ENCODE results near the gene PDGFRB.

PDGFRB gene

GRCh38 chr5:150155258-150156026, at the start of gene PDGFRB:
TSS of gene PDGFRB (minus strand) at chr5:150155845. CDS start at chr5:150137047, 18,798 bp downstream.
- no peaks in the 10 kb centered on the region for H3K27me3 ChIP-seq
- peaks cover 17 to 28% (median 22%) of the 10 kb centered on the region in 3 donors for H3K36me3 ChIP-seq
- no peak for TF ChIP-seq CTCF (IDR thresholded peaks at IDR 0.05)
- peak; percentile 97 to 99 for DNase-seq
- no peaks in the 10 kb centered on the region for H3K9me3 ChIP-seq
- H3K4me1 ChIP-seq: peaks cover 0 to 81% (median 65%) of the 10 kb centered on the region in 4 donors
- peak within 1 kb of the TSS; percentile 89 to 98 for H3K27ac ChIP-seq
- intact Hi-C loops (cut with DNase I; ENCODE audit: low total_unique reads): no loop called here
- peak within 1 kb of the TSS; percentile 71 to 73 for H3K4me3 ChIP-seq

- intact Hi-C loops (cut with DNase I; ENCODE audit: low total_unique reads): no loop called here
- Histone ChIP-seq H3K27me3 (no peaks in the 10 kb centered on the region), H3K4me3 (no peak overlapping the region), H3K36me3 (no peaks in the 10 kb centered on the region), H3K4me1 (peaks cover 0 to 13% (median 8%) of the 10 kb centered on the region in 4 donors), H3K9me3 (no peaks in the 10 kb centered on the region), H3K27ac (no peak overlapping the region)
- DNase-seq: no peak
- no peak for TF ChIP-seq CTCF (IDR thresholded peaks at IDR 0.05)
These were observed 48.9 kb upstream of the PDGFRB start for GRCh38 chr5:150204590-150204960.

- Histone ChIP-seq H3K36me3 (no peaks in the 10 kb centered on the region), H3K4me3 (no peak overlapping the region), H3K27ac (no peak overlapping the region), H3K4me1 (peaks cover 0 to 8% (median 5%) of the 10 kb centered on the region in 4 donors), H3K27me3 (no peaks in the 10 kb centered on the region), H3K9me3 (no peaks in the 10 kb centered on the region)
- no peak for DNase-seq
- no peak for TF ChIP-seq CTCF (IDR thresholded peaks at IDR 0.05)
- intact Hi-C loops (cut with DNase I; ENCODE audit: low total_unique reads): no loop called here
These were observed 48.4 kb upstream of the PDGFRB start for GRCh38 chr5:150203832-150204589.

DNA sequence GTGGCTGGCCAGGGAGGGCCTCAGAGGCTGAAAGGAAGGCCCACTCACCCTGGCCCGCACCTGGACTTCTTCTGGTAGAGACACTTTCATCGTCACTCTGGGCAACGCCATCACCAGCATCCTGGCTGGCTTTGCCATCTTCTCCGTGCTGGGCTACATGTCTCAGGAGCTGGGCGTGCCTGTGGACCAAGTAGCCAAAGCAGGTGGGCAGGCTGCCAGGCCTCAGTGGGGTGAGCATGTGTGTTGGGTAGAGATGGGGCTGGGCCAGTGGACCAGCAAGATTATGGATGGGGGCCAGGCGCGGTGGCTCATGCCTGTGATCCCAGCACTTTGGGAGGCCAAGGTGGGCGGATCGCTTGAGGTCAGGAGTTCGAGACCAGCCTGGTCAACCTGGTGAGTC, 46.9 kb upstream of the PDGFRB start:
- no peaks in the 10 kb centered on the region for H3K9me3 ChIP-seq
- H3K4me1 ChIP-seq: no peaks in the 10 kb centered on the region
- no peaks in the 10 kb centered on the region for H3K36me3 ChIP-seq
- intact Hi-C loops (cut with DNase I; ENCODE audit: low total_unique reads): no loop called here
- DNase-seq: no peak
- H3K27ac ChIP-seq: no peak overlapping the region
- H3K27me3 ChIP-seq: no peaks in the 10 kb centered on the region
- H3K4me3 ChIP-seq: no peak overlapping the region
- no peak for TF ChIP-seq CTCF (IDR thresholded peaks at IDR 0.05)

GRCh38 chr5:150197476-150197875, 41.8 kb upstream of the PDGFRB start:
- intact Hi-C loops (cut with DNase I; ENCODE audit: low total_unique reads): no loop called here
- H3K4me1 ChIP-seq: no peaks in the 10 kb centered on the region
- no peaks in the 10 kb centered on the region for H3K9me3 ChIP-seq
- no peaks in the 10 kb centered on the region for H3K36me3 ChIP-seq
- no peak for DNase-seq
- H3K4me3 ChIP-seq: no peak overlapping the region
- H3K27ac ChIP-seq: no peak overlapping the region
- TF ChIP-seq CTCF (IDR thresholded peaks at IDR 0.05): no peak
- H3K27me3 ChIP-seq: no peaks in the 10 kb centered on the region
